ENCODE data around the gene TKTL1.

The TKTL1 gene

GRCh38 chrX:154310616-154311536, 15.3 kb downstream of the TKTL1 start:
- H3K27me3 ChIP-seq (replicated peaks in 2 of 5; ENCODE audit: control insufficient read depth in 4 of 5, insufficient read depth in 5 of 5, low read length in 4 of 5): peaks cover 0 to 2% (median 0%) of the 10 kb centered on the region in 5 experiments
- H3K36me3 ChIP-seq (ENCODE audit: control insufficient read depth in 4 of 4, insufficient read depth in 4 of 4, low read length in 3 of 4): no peaks in the 10 kb centered on the region
- ChIA-PET CTCF (no interaction called here), POLR2A (no interaction called here)
- H3K9me3 ChIP-seq (ENCODE audit: control extremely low read depth in 1 of 5, control insufficient read depth in 4 of 5, insufficient read depth in 2 of 5, low read depth in 1 of 5, low read length in 4 of 5): no peaks in the 10 kb centered on the region
- no peak overlapping the region for H3K27ac ChIP-seq (ENCODE audit: insufficient read depth in 1 of 2, low read depth in 1 of 2, low read length in 2 of 2, poor library complexity in 1 of 2, severe bottlenecking in 2 of 2)
- WGBS (ENCODE audit: insufficient coverage): 87% methylated on average over 16 of the region's 19 CpGs
- DNase-seq: no peak
- H3K4me3 ChIP-seq (ENCODE audit: control insufficient read depth in 1 of 7, extremely low read depth in 1 of 7, insufficient read depth in 4 of 7, low read depth in 2 of 7, low read length in 6 of 7): no peak overlapping the region
- H3K4me1 ChIP-seq (ENCODE audit: control extremely low read depth in 1 of 4, control insufficient read depth in 4 of 4, insufficient read depth in 4 of 4, low read length in 3 of 4): peaks cover 0 to 4% (median 0%) of the 10 kb centered on the region in 4 experiments

- Histone ChIP-seq H3K9me3 (ENCODE audit: control extremely low read depth in 1 of 5, control insufficient read depth in 4 of 5, insufficient read depth in 2 of 5, low read depth in 1 of 5, low read length in 4 of 5) (no peaks in the 10 kb centered on the region), H3K4me1 (ENCODE audit: control extremely low read depth in 1 of 4, control insufficient read depth in 4 of 4, insufficient read depth in 4 of 4, low read length in 3 of 4) (peaks cover 0 to 4% (median 0%) of the 10 kb centered on the region in 4 experiments), H3K4me3 (ENCODE audit: control insufficient read depth in 1 of 7, extremely low read depth in 1 of 7, insufficient read depth in 4 of 7, low read depth in 2 of 7, low read length in 6 of 7) (no peak overlapping the region), H3K36me3 (ENCODE audit: control insufficient read depth in 4 of 4, insufficient read depth in 4 of 4, low read length in 3 of 4) (no peaks in the 10 kb centered on the region), H3K27me3 (replicated peaks in 2 of 5; ENCODE audit: control insufficient read depth in 4 of 5, insufficient read depth in 5 of 5, low read length in 4 of 5) (peaks cover 0 to 2% (median 0%) of the 10 kb centered on the region in 5 experiments), H3K27ac (ENCODE audit: insufficient read depth in 1 of 2, low read depth in 1 of 2, low read length in 2 of 2, poor library complexity in 1 of 2, severe bottlenecking in 2 of 2) (no peak overlapping the region)
- WGBS (ENCODE audit: insufficient coverage): 100% methylated on average over 2 of the region's 7 CpGs
- ChIA-PET CTCF (interaction anchor here (1.2 kb wide), 1 partner anchor 175 kb away, joined by 3 read pairs; no protein-coding TSS in a partner anchor), POLR2A (no interaction called here)
- DNase-seq: no peak
Measured at GRCh38 chrX:154312116-154312515, 16.5 kb downstream of the TKTL1 start.

GRCh38 chrX:154313147-154313546, 17.6 kb downstream of the TKTL1 start:
- CTCF ChIA-PET: interaction anchor here (1.2 kb wide), 1 partner anchor 176 kb away, joined by 3 read pairs; no protein-coding TSS in a partner anchor
- POLR2A ChIA-PET: no interaction called here
- no peak overlapping the region for H3K27ac ChIP-seq (ENCODE audit: insufficient read depth in 1 of 2, low read depth in 1 of 2, low read length in 2 of 2, poor library complexity in 1 of 2, severe bottlenecking in 2 of 2)
- DNase-seq: no peak
- WGBS (ENCODE audit: insufficient coverage): 69% methylated on average over 5 of the region's 5 CpGs
- no peak overlapping the region for H3K4me3 ChIP-seq (ENCODE audit: control insufficient read depth in 1 of 7, extremely low read depth in 1 of 7, insufficient read depth in 4 of 7, low read depth in 2 of 7, low read length in 6 of 7)
- peaks cover 0 to 4% (median 0%) of the 10 kb centered on the region in 4 experiments for H3K4me1 ChIP-seq (ENCODE audit: control extremely low read depth in 1 of 4, control insufficient read depth in 4 of 4, insufficient read depth in 4 of 4, low read length in 3 of 4)
- peaks cover 0 to 2% (median 0%) of the 10 kb centered on the region in 5 experiments for H3K27me3 ChIP-seq (replicated peaks in 2 of 5; ENCODE audit: control insufficient read depth in 4 of 5, insufficient read depth in 5 of 5, low read length in 4 of 5)
- H3K9me3 ChIP-seq (ENCODE audit: control extremely low read depth in 1 of 5, control insufficient read depth in 4 of 5, insufficient read depth in 2 of 5, low read depth in 1 of 5, low read length in 4 of 5): no peaks in the 10 kb centered on the region
- no peaks in the 10 kb centered on the region for H3K36me3 ChIP-seq (ENCODE audit: control insufficient read depth in 4 of 4, insufficient read depth in 4 of 4, low read length in 3 of 4)

GRCh38 chrX:154315416-154315815, 19.8 kb downstream of the TKTL1 start:
- Histone ChIP-seq H3K27me3 (replicated peaks in 2 of 5; ENCODE audit: control insufficient read depth in 4 of 5, insufficient read depth in 5 of 5, low read length in 4 of 5) (peaks cover 0 to 2% (median 0%) of the 10 kb centered on the region in 5 experiments), H3K27ac (ENCODE audit: insufficient read depth in 1 of 2, low read depth in 1 of 2, low read length in 2 of 2, poor library complexity in 1 of 2, severe bottlenecking in 2 of 2) (no peak overlapping the region), H3K4me3 (ENCODE audit: control insufficient read depth in 1 of 7, extremely low read depth in 1 of 7, insufficient read depth in 4 of 7, low read depth in 2 of 7, low read length in 6 of 7) (no peak overlapping the region), H3K36me3 (ENCODE audit: control insufficient read depth in 4 of 4, insufficient read depth in 4 of 4, low read length in 3 of 4) (no peaks in the 10 kb centered on the region), H3K9me3 (ENCODE audit: control extremely low read depth in 1 of 5, control insufficient read depth in 4 of 5, insufficient read depth in 2 of 5, low read depth in 1 of 5, low read length in 4 of 5) (no peaks in the 10 kb centered on the region), H3K4me1 (ENCODE audit: control extremely low read depth in 1 of 4, control insufficient read depth in 4 of 4, insufficient read depth in 4 of 4, low read length in 3 of 4) (no peaks in the 10 kb centered on the region)
- POLR2A ChIA-PET: no interaction called here
- no peak for DNase-seq
- CTCF ChIA-PET: interaction anchor here (1.2 kb wide), 1 partner anchor 180 kb away, joined by 3 read pairs; no protein-coding TSS in a partner anchor
- 91% methylated on average over 3 of the region's 3 CpGs for whole genome bisulfite sequencing (ENCODE audit: insufficient coverage)

- CTCF ChIA-PET: interaction anchor here (0.8 to 1.2 kb wide), 2 partner anchors 9 to 12 kb away, joined by 3 to 6 read pairs; no protein-coding TSS in a partner anchor
- 38% methylated on average over 5 of the region's 7 CpGs for WGBS (ENCODE audit: insufficient coverage)
Measured at GRCh38 chrX:154317391-154317995, 21.9 kb downstream of the TKTL1 start.

GRCh38 chrX:154320406-154320805, 24.8 kb downstream of the TKTL1 start:
- POLR2A ChIA-PET: no interaction called here
- Histone ChIP-seq H3K27ac (ENCODE audit: insufficient read depth in 1 of 2, low read depth in 1 of 2, low read length in 2 of 2, poor library complexity in 1 of 2, severe bottlenecking in 2 of 2) (no peak overlapping the region), H3K36me3 (ENCODE audit: control insufficient read depth in 4 of 4, insufficient read depth in 4 of 4, low read length in 3 of 4) (no peaks in the 10 kb centered on the region), H3K9me3 (ENCODE audit: control extremely low read depth in 1 of 5, control insufficient read depth in 4 of 5, insufficient read depth in 2 of 5, low read depth in 1 of 5, low read length in 4 of 5) (no peaks in the 10 kb centered on the region), H3K4me3 (ENCODE audit: control insufficient read depth in 1 of 7, extremely low read depth in 1 of 7, insufficient read depth in 4 of 7, low read depth in 2 of 7, low read length in 6 of 7) (no peak overlapping the region), H3K4me1 (ENCODE audit: control extremely low read depth in 1 of 4, control insufficient read depth in 4 of 4, insufficient read depth in 4 of 4, low read length in 3 of 4) (no peaks in the 10 kb centered on the region), H3K27me3 (replicated peaks in 2 of 5; ENCODE audit: control insufficient read depth in 4 of 5, insufficient read depth in 5 of 5, low read length in 4 of 5) (peaks cover 0 to 10% (median 0%) of the 10 kb centered on the region in 5 experiments)
- DNase-seq: no peak
- CTCF ChIA-PET: no interaction called here
- 91% methylated on average over 11 of the region's 11 CpGs for WGBS (ENCODE audit: insufficient coverage)

More at GRCh38 chrX:154317391-154317995, 21.9 kb downstream of the TKTL1 start:
- Histone ChIP-seq H3K27me3 (replicated peaks in 2 of 5; ENCODE audit: control insufficient read depth in 4 of 5, insufficient read depth in 5 of 5, low read length in 4 of 5) (no peaks in the 10 kb centered on the region), H3K4me3 (ENCODE audit: control insufficient read depth in 1 of 7, extremely low read depth in 1 of 7, insufficient read depth in 4 of 7, low read depth in 2 of 7, low read length in 6 of 7) (no peak overlapping the region), H3K9me3 (ENCODE audit: control extremely low read depth in 1 of 5, control insufficient read depth in 4 of 5, insufficient read depth in 2 of 5, low read depth in 1 of 5, low read length in 4 of 5) (no peaks in the 10 kb centered on the region), H3K27ac (ENCODE audit: insufficient read depth in 1 of 2, low read depth in 1 of 2, low read length in 2 of 2, poor library complexity in 1 of 2, severe bottlenecking in 2 of 2) (no peak overlapping the region), H3K4me1 (ENCODE audit: control extremely low read depth in 1 of 4, control insufficient read depth in 4 of 4, insufficient read depth in 4 of 4, low read length in 3 of 4) (no peaks in the 10 kb centered on the region), H3K36me3 (ENCODE audit: control insufficient read depth in 4 of 4, insufficient read depth in 4 of 4, low read length in 3 of 4) (no peaks in the 10 kb centered on the region)
- peak in 2 of 3 donors; percentile 17 to 36 for DNase-seq
- POLR2A ChIA-PET: no interaction called here

GRCh38 chrX:154321152-154321551, 25.6 kb downstream of the TKTL1 start:
- WGBS (ENCODE audit: insufficient coverage): 94% methylated on average over 3 of the region's 7 CpGs
- ChIA-PET CTCF (no interaction called here), POLR2A (no interaction called here)
- no peaks in the 10 kb centered on the region for H3K36me3 ChIP-seq (ENCODE audit: control insufficient read depth in 4 of 4, insufficient read depth in 4 of 4, low read length in 3 of 4)
- no peaks in the 10 kb centered on the region for H3K4me1 ChIP-seq (ENCODE audit: control extremely low read depth in 1 of 4, control insufficient read depth in 4 of 4, insufficient read depth in 4 of 4, low read length in 3 of 4)
- no peak overlapping the region for H3K4me3 ChIP-seq (ENCODE audit: control insufficient read depth in 1 of 7, extremely low read depth in 1 of 7, insufficient read depth in 4 of 7, low read depth in 2 of 7, low read length in 6 of 7)
- no peak for DNase-seq
- peaks cover 0 to 12% (median 0%) of the 10 kb centered on the region in 5 experiments for H3K27me3 ChIP-seq (replicated peaks in 2 of 5; ENCODE audit: control insufficient read depth in 4 of 5, insufficient read depth in 5 of 5, low read length in 4 of 5)
- H3K9me3 ChIP-seq (ENCODE audit: control extremely low read depth in 1 of 5, control insufficient read depth in 4 of 5, insufficient read depth in 2 of 5, low read depth in 1 of 5, low read length in 4 of 5): no peaks in the 10 kb centered on the region
- no peak overlapping the region for H3K27ac ChIP-seq (ENCODE audit: insufficient read depth in 1 of 2, low read depth in 1 of 2, low read length in 2 of 2, poor library complexity in 1 of 2, severe bottlenecking in 2 of 2)

Measured in common myeloid progenitor, CD34-positive (primary cell).